Neural progenitor cell (in vitro differentiated cells): Measurements from ENCODE around the gene RPA1. TPM values are rescaled to one million over a fixed set of nuclear protein-coding genes. Genes with fewer than 3 reads are reported as not detected.

Source experiments
- DNase-seq: peaks from one replicate; pipeline ENCODE4 v3.0.0-alpha.2; 2016; ENCODE audit warnings: low spot score
- H2AFZ ChIP-seq: fragments of 200-600 bp; sonication (generic); replicated peaks from 2 replicates; pipeline ENCODE4 v1.6.1; 2016; ENCODE audit warnings: antibody characterized with exemption
- H3F3A ChIP-seq: fragments of 200-600 bp; sonication (generic); 2 replicates; pipeline ENCODE4 v1.6.1; 2016; ENCODE audit warnings: antibody characterized with exemption, low read depth
- H3K27ac ChIP-seq: fragments of 200-600 bp; sonication (generic); 2 replicates; pipeline ENCODE4 v1.5.1; 2016; ENCODE audit warnings: mild to moderate bottlenecking
- H3K27me3 ChIP-seq: fragments of 200-600 bp; sonication (generic); 2 replicates; pipeline ENCODE4 v1.6.1; 2016; ENCODE audit warnings: mild to moderate bottlenecking, moderate library complexity
- H3K36me3 ChIP-seq: fragments of 200-600 bp; sonication (generic); 2 replicates; pipeline ENCODE4 v1.5.1; 2016
- H3K4me1 ChIP-seq: fragments of 200-600 bp; sonication (generic); 2 replicates; pipeline ENCODE4 v1.6.1; 2016; ENCODE audit warnings: mixed run types
- H3K4me2 ChIP-seq: fragments of 200-600 bp; sonication (generic); 2 replicates; pipeline ENCODE4 v1.6.1; 2016
- H3K4me3 ChIP-seq: fragments of 200-600 bp; sonication (generic); 2 replicates; pipeline ENCODE4 v1.5.1; 2016
- H3K79me2 ChIP-seq: fragments of 200-600 bp; sonication (generic); 2 replicates; pipeline ENCODE4 v1.6.1; 2016; ENCODE audit warnings: low read depth
- H3K9ac ChIP-seq: fragments of 200-600 bp; sonication (generic); 2 replicates; pipeline ENCODE4 v1.6.1; 2016
- H3K9me3 ChIP-seq: fragments of 200-600 bp; sonication (generic); 2 replicates; pipeline ENCODE4 v1.5.1; 2016; ENCODE audit warnings: low read depth
- H4K20me1 ChIP-seq: fragments of 200-600 bp; sonication (generic); 2 replicates; pipeline ENCODE4 v1.6.1; 2016; ENCODE audit warnings: low read depth
- H3K27ac Mint-ChIP-seq: 3 replicates; pipeline ENCODE4 v1.8.0; 2021; ENCODE audit warnings: mixed read lengths
- H3K27me3 Mint-ChIP-seq: 2 replicates; pipeline ENCODE4 v1.8.0; 2022; ENCODE audit warnings: low read depth, mild to moderate bottlenecking, inconsistent platforms, moderate library complexity, mixed read lengths; ENCODE audit not compliant: insufficient read depth
- H3K36me3 Mint-ChIP-seq: 3 replicates; pipeline ENCODE4 v1.8.0; 2021; ENCODE audit warnings: mixed read lengths
- H3K4me1 Mint-ChIP-seq: 3 replicates; pipeline ENCODE4 v1.8.0; 2021; ENCODE audit warnings: mixed read lengths
- H3K4me3 Mint-ChIP-seq: 3 replicates; pipeline ENCODE4 v1.8.0; 2021; ENCODE audit warnings: mild to moderate bottlenecking, moderate library complexity, mixed read lengths
- H3K9me3 Mint-ChIP-seq: 3 replicates; pipeline ENCODE4 v1.8.0; 2020; ENCODE audit warnings: mixed read lengths
- EZH2 ChIP-seq: fragments of 200-600 bp; sonication (generic); IDR thresholded peaks from 2 replicates; pipeline ENCODE4 v1.6.1; 2017; ENCODE audit warnings: antibody characterized with exemption, mild to moderate bottlenecking, moderate library complexity
- EZH2phosphoT487 ChIP-seq: fragments of 200-600 bp; sonication (generic); IDR thresholded peaks from 2 replicates; pipeline ENCODE4 v1.6.1; 2017; ENCODE audit warnings: antibody characterized with exemption
- total RNA-seq: library from RNA; depleted of rRNA; stranded (reverse); fragments of >200 nt; gene quantifications from 2 replicates; pipeline ENCODE4 v1.2.3, GENCODE V29; 2015; ENCODE audit warnings: low replicate concordance
- TF ChIP-seq, protein P1 (sequence below): fragments of 200-600 bp; sonication (generic); IDR thresholded peaks from 2 replicates; pipeline ENCODE4 v1.5.1; 2017; ENCODE audit warnings: antibody characterized with exemption, mild to moderate bottlenecking

Gene RPA1
- total RNA-seq, 1 donor from 2014 or later, result 94.4 TPM

DNA sequence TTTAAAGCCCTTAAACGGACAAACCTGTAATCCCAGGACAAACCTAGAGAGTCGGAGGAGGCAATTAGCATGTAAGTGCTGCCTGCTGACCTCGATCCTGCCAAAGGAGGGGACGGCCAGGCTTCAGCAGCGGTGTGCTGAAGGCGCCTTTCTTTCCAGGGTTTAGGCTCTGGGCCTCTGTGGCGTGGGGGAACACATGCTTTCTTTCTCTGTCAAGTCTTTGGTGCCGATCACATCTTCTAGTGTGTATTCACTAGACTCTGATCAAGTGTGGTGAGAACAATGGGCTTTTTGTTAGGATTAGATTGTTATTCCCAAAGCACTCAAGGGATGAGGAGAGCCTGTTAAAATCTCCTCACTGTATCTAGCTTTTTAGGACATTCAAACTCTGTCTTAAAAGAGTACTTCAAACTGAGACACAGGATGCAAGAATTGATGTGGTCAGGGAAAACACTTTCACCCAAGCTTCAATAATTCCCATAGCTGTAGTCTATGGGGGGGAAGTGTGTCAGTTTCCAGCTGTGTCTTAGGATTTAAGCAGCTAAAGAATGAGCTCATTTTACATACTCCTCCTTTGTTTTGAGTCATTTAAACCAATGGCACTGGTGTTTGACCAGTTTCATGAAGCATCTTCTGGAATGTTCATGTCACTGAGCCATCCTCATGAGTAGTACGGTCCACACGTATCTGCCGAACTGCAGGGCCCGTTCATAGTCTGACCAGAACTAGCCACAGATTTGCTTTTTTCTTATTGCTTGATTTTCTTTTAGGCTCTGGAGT is 51.2 kb downstream of the RPA1 start:
- Histone ChIP-seq H3K27ac (peak overlapping the region; percentile 92), H3K9ac (no peak overlapping the region), H3F3A (peaks cover 45% of the 10 kb centered on the region), H3K4me1 (peaks cover 30% of the 10 kb centered on the region), H2AFZ (no peak overlapping the region), H3K79me2 (no peaks in the 10 kb centered on the region), H4K20me1 (peaks cover 11% of the 10 kb centered on the region), H3K27me3 (no peaks in the 10 kb centered on the region), H3K36me3 (peaks cover 28% of the 10 kb centered on the region), H3K9me3 (no peaks in the 10 kb centered on the region), H3K4me3 (peak overlapping the region; percentile 12), H3K4me2 (peak overlapping the region; percentile 46)
- peaks cover 23% of the 10 kb centered on the region for H3K4me1 Mint-ChIP-seq
- no peak overlapping the region for H3K4me3 Mint-ChIP-seq
- no peaks in the 10 kb centered on the region for H3K27me3 Mint-ChIP-seq
- peaks cover 56% of the 10 kb centered on the region for H3K36me3 Mint-ChIP-seq
- TF ChIP-seq EZH2phosphoT487, result no peak
- TF ChIP-seq, protein P1, sequence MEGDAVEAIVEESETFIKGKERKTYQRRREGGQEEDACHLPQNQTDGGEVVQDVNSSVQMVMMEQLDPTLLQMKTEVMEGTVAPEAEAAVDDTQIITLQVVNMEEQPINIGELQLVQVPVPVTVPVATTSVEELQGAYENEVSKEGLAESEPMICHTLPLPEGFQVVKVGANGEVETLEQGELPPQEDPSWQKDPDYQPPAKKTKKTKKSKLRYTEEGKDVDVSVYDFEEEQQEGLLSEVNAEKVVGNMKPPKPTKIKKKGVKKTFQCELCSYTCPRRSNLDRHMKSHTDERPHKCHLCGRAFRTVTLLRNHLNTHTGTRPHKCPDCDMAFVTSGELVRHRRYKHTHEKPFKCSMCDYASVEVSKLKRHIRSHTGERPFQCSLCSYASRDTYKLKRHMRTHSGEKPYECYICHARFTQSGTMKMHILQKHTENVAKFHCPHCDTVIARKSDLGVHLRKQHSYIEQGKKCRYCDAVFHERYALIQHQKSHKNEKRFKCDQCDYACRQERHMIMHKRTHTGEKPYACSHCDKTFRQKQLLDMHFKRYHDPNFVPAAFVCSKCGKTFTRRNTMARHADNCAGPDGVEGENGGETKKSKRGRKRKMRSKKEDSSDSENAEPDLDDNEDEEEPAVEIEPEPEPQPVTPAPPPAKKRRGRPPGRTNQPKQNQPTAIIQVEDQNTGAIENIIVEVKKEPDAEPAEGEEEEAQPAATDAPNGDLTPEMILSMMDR, result no peak
- no peak for TF ChIP-seq EZH2
- peak; percentile 81 for DNase-seq
- peaks cover 7% of the 10 kb centered on the region for H3K9me3 Mint-ChIP-seq
- H3K27ac Mint-ChIP-seq, result peak overlapping the region; percentile 5

DNA sequence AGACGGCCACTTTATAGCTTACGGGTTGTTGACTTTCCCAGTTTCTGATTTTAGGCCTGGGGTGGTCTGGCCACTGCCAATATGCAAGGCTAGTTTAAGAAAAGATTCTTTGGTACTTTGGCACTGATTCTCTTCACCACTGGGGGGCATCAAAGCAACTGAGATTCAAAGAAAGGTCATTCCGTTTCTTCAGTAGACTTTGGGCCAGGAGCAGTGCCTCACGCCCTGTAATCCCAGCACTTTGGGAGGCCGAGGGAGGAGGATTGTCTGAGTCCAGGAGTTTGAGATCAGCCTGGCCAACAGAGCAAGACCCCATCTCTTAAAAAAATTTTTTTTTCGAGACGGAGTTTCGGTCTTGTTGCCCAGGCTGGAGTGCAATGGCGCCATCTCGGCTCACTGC is 53.0 kb downstream of the RPA1 start:
- Histone ChIP-seq H3K9ac (no peak overlapping the region), H3K4me1 (peaks cover 30% of the 10 kb centered on the region), H3K27ac (no peak overlapping the region), H3K4me3 (no peak overlapping the region), H3K4me2 (no peak overlapping the region), H3K36me3 (peaks cover 26% of the 10 kb centered on the region), H3K27me3 (no peaks in the 10 kb centered on the region), H3K79me2 (no peaks in the 10 kb centered on the region), H3F3A (peaks cover 45% of the 10 kb centered on the region), H4K20me1 (peaks cover 11% of the 10 kb centered on the region), H3K9me3 (no peaks in the 10 kb centered on the region), H2AFZ (no peak overlapping the region)
- H3K9me3 Mint-ChIP-seq, result peaks cover 7% of the 10 kb centered on the region
- peaks cover 23% of the 10 kb centered on the region for H3K4me1 Mint-ChIP-seq
- TF ChIP-seq EZH2 (no peak), EZH2phosphoT487 (no peak)
- TF ChIP-seq, protein P1, result peak; percentile 65
- DNase-seq, result peak; percentile 66
- no peaks in the 10 kb centered on the region for H3K27me3 Mint-ChIP-seq
- no peak overlapping the region for H3K27ac Mint-ChIP-seq
- peaks cover 53% of the 10 kb centered on the region for H3K36me3 Mint-ChIP-seq
- H3K4me3 Mint-ChIP-seq, result no peak overlapping the region

DNA sequence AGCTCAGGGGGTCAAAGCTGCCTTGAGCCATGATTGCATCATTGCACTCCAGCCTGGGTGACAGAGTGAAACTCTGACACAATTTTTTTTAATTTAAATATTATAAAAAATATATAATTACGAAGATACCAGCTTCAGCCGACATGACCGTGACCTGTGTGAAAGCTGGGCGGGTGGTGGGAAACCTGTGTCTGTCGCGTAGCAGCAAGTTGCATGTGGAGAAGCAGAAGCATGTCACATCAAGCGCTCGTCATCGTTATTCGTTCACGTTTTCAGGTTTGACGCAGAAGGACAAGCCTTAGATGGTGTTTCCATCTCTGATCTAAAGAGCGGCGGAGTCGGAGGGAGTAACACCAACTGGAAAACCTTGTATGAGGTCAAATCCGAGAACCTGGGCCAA is 53.7 kb downstream of the RPA1 start:
- Histone ChIP-seq H3K27ac (no peak overlapping the region), H2AFZ (no peak overlapping the region), H3F3A (peaks cover 47% of the 10 kb centered on the region), H3K9me3 (no peaks in the 10 kb centered on the region), H3K4me3 (no peak overlapping the region), H4K20me1 (peaks cover 11% of the 10 kb centered on the region), H3K4me1 (peaks cover 30% of the 10 kb centered on the region), H3K27me3 (no peaks in the 10 kb centered on the region), H3K36me3 (peaks cover 21% of the 10 kb centered on the region), H3K9ac (no peak overlapping the region), H3K4me2 (no peak overlapping the region), H3K79me2 (no peaks in the 10 kb centered on the region)
- Mint-ChIP-seq H3K36me3 (peaks cover 55% of the 10 kb centered on the region), H3K4me1 (peaks cover 23% of the 10 kb centered on the region), H3K4me3 (no peak overlapping the region), H3K27ac (no peak overlapping the region), H3K9me3 (peaks cover 7% of the 10 kb centered on the region), H3K27me3 (no peaks in the 10 kb centered on the region)
- TF ChIP-seq EZH2 (no peak), EZH2phosphoT487 (no peak)
- TF ChIP-seq, protein P1, result no peak
- no peak for DNase-seq
